ENCODE measurements around the gene PITPNB.

- TF ChIP-seq CTCF (IDR thresholded peaks at IDR 0.05; ENCODE audit: low read depth, low read length) (no peak), EZH2phosphoT487 (IDR thresholded peaks at IDR 0.05; ENCODE audit: low read depth) (no peak)
These were observed 7.7 kb downstream of the PITPNB start for GRCh38 chr22:27911330-27911729.

Data from OCI-LY3 (cell line).